A673 (cell line): Measurements from ENCODE around the gene PLA2G5. TPM values are rescaled to one million over a fixed set of nuclear protein-coding genes. Genes with fewer than 3 reads are reported as not detected.

Experiments used
- BruUV-seq: library from RNA; stranded (reverse); fragments of 400-500 nt; replicated peaks from 2 replicates; lab custom pipeline; 2021; lab: Mats Ljungman, UMichigan
- CTCF ChIA-PET: fragments of 300-600 bp; sonication (Branson Sonifier 250); formaldehyde crosslinking; loops from one replicate; lab custom pipeline; 2022; ENCODE audit warnings: antibody characterized with exemption; lab: Charles Lee
- POLR2A ChIA-PET: fragments of 300-600 bp; sonication (Branson Sonifier 250); formaldehyde crosslinking; loops from one replicate; lab custom pipeline; 2022; ENCODE audit warnings: antibody characterized with exemption; ENCODE audit not compliant: low non-redundant PET; lab: Charles Lee
- DNase-seq: peaks from one replicate; pipeline ENCODE4 v3.0.0-alpha.2; 2015; ENCODE audit warnings: low spot score
- H3K27ac ChIP-seq: fragments of 200-600 bp; sonication (generic); 2 replicates; pipeline ENCODE4 v1.5.1; 2016; ENCODE audit warnings: mixed run types, low read depth, mild to moderate bottlenecking, mixed read lengths, antibody characterized with exemption, low read length; ENCODE audit not compliant: poor library complexity, severe bottlenecking
- H3K27me3 ChIP-seq: fragments of 200-600 bp; sonication (generic); replicated peaks from 2 replicates; pipeline ENCODE4 v1.6.1; 2017; ENCODE audit warnings: mixed run types, low read depth, mild to moderate bottlenecking, mixed read lengths, antibody characterized with exemption, low read length; ENCODE audit not compliant: insufficient read depth, poor library complexity
- H3K36me3 ChIP-seq: fragments of 200-600 bp; sonication (generic); 2 replicates; pipeline ENCODE4 v1.6.1; 2016; ENCODE audit warnings: mixed run types, mild to moderate bottlenecking, mixed read lengths, antibody characterized with exemption, low read length; ENCODE audit not compliant: insufficient read depth, poor library complexity, severe bottlenecking
- H3K4me1 ChIP-seq: fragments of 200-600 bp; sonication (generic); 2 replicates; pipeline ENCODE4 v1.6.1; 2017; ENCODE audit warnings: mixed run types, mild to moderate bottlenecking, mixed read lengths, antibody characterized with exemption, low read length; ENCODE audit not compliant: insufficient read depth, poor library complexity, severe bottlenecking
- H3K4me3 ChIP-seq: fragments of 200-600 bp; sonication (generic); 2 replicates; pipeline ENCODE4 v1.5.1; 2016; ENCODE audit warnings: low read depth, mixed run types, mild to moderate bottlenecking, mixed read lengths, low read length; ENCODE audit not compliant: poor library complexity, severe bottlenecking
- H3K9me3 ChIP-seq: fragments of 200-600 bp; sonication (generic); 2 replicates; pipeline ENCODE4 v1.6.1; 2016; ENCODE audit warnings: mixed run types, low read depth, mild to moderate bottlenecking, mixed read lengths, antibody characterized with exemption, low read length; ENCODE audit not compliant: poor library complexity, severe bottlenecking
- CTCF ChIP-seq: fragments of 300-800, 200-600 bp; sonication (generic); conservative IDR thresholded peaks from 2 replicates; pipeline ENCODE4 v1.5.1; 2017; ENCODE audit warnings: low read depth, mild to moderate bottlenecking, antibody characterized with exemption, low read length, moderate library complexity, mixed read lengths
- EZH2 ChIP-seq: fragments of 200-600 bp; sonication (generic); IDR thresholded peaks from 2 replicates; pipeline ENCODE4 v1.6.1; 2017; ENCODE audit warnings: borderline replicate concordance, low read depth, mild to moderate bottlenecking, mixed read lengths, antibody characterized with exemption, low read length; ENCODE audit not compliant: poor library complexity, severe bottlenecking
- intact Hi-C: fragments of 100-400 bp; cut with micrococcal nuclease; formaldehyde crosslinking; loops from one replicate; pipeline ENCODE4 v1.10.0; 2022; ENCODE audit not compliant: unreplicated experiment
- total RNA-seq: library from RNA; stranded (reverse); gene quantifications from 2 replicates; pipeline ENCODE4 v1.2.3, GENCODE V29; 2021

Gene PLA2G5
- total RNA-seq, 1 experiment from 2014 or later = not detected

GRCh38 chr1:20061866-20062265 is 8.1 kb upstream of the PLA2G5 start:
- H3K36me3 ChIP-seq = no peaks in the 10 kb centered on the region
- no peaks in the 10 kb centered on the region for H3K9me3 ChIP-seq
- CTCF ChIA-PET = no interaction called here
- no peak overlapping the region for H3K4me3 ChIP-seq
- no TSS peak for BruUV-seq
- H3K4me1 ChIP-seq = no peaks in the 10 kb centered on the region
- no peaks in the 10 kb centered on the region for H3K27me3 ChIP-seq
- H3K27ac ChIP-seq = no peak overlapping the region
- intact Hi-C loops = no loop called here
- TF ChIP-seq EZH2 = no peak
- no peak for TF ChIP-seq CTCF
- POLR2A ChIA-PET = no interaction called here
- DNase-seq = no peak

- ChIA-PET POLR2A (no interaction called here), CTCF (no interaction called here)
- Histone ChIP-seq H3K36me3 (no peaks in the 10 kb centered on the region), H3K9me3 (no peaks in the 10 kb centered on the region), H3K4me3 (no peak overlapping the region), H3K27ac (no peak overlapping the region), H3K27me3 (no peaks in the 10 kb centered on the region), H3K4me1 (no peaks in the 10 kb centered on the region)
- no peak for DNase-seq
- BruUV-seq = no TSS peak
- intact Hi-C loops = no loop called here
- no peak for TF ChIP-seq EZH2
- no peak for TF ChIP-seq CTCF
Measured at GRCh38 chr1:20063861-20064292, 6.1 kb upstream of the PLA2G5 start.

GRCh38 chr1:20068722-20069121 is 1.3 kb upstream of the PLA2G5 start:
- no peak overlapping the region for H3K27ac ChIP-seq
- H3K4me1 ChIP-seq = no peaks in the 10 kb centered on the region
- intact Hi-C loops = no loop called here
- TF ChIP-seq CTCF (no peak), EZH2 (no peak)
- no TSS peak for BruUV-seq
- DNase-seq = no peak
- H3K9me3 ChIP-seq = no peaks in the 10 kb centered on the region
- no peaks in the 10 kb centered on the region for H3K36me3 ChIP-seq
- ChIA-PET CTCF (no interaction called here), POLR2A (no interaction called here)
- no peak overlapping the region for H3K4me3 ChIP-seq
- H3K27me3 ChIP-seq = no peaks in the 10 kb centered on the region
